Esophagus (tissue), 2 donors: ENCODE measurements around the gene SLC6A3. TPM values are rescaled to one million over a fixed set of nuclear protein-coding genes. Genes with fewer than 3 reads are reported as not detected.
"Not testable (repeated sequence)": the region's sequence is repeated elsewhere in the genome, so short reads cannot be mapped to it uniquely, and the experiment has no call there.

Experiments used
- H3K27ac ChIP-seq, 2 donors: one replicate each; pipeline ENCODE4 v1.5.1; 2013; ENCODE audit warnings: low read depth in 2 of 2, mild to moderate bottlenecking in 2 of 2, inconsistent platforms in 1 of 2, low read length in 1 of 2, moderate library complexity in 1 of 2
- H3K27me3 ChIP-seq, 2 donors: one replicate each; pipeline ENCODE4 v1.6.1; 2013; ENCODE audit warnings: low read length in 2 of 2, control low read depth in 1 of 2, mild to moderate bottlenecking in 1 of 2; ENCODE audit not compliant: insufficient read depth in 2 of 2, control insufficient read depth in 1 of 2
- H3K36me3 ChIP-seq, 2 donors: one replicate each; pipeline ENCODE4 v1.6.1; 2013; ENCODE audit warnings: low read length in 1 of 2; ENCODE audit not compliant: control insufficient read depth in 2 of 2, insufficient read depth in 2 of 2
- H3K4me1 ChIP-seq, 2 donors: one replicate each; pipeline ENCODE4 v1.6.1; 2013; ENCODE audit warnings: low read length in 1 of 2; ENCODE audit not compliant: control insufficient read depth in 2 of 2, insufficient read depth in 2 of 2
- H3K4me3 ChIP-seq, 2 donors: one replicate each; pipeline ENCODE4 v1.5.1; 2013; ENCODE audit warnings: low read length in 2 of 2, mild to moderate bottlenecking in 2 of 2, low read depth in 1 of 2, moderate library complexity in 1 of 2
- H3K9me3 ChIP-seq, 2 donors: one replicate each; pipeline ENCODE4 v1.6.1; 2013; ENCODE audit warnings: mild to moderate bottlenecking in 2 of 2, low read depth in 1 of 2, low read length in 1 of 2, moderate library complexity in 1 of 2; ENCODE audit not compliant: control insufficient read depth in 2 of 2, insufficient read depth in 1 of 2
- WGBS, 2 donors: extraction: QIAGEN DNeasy Blood & Tissue Kit; methylation state at CpG; one replicate each; pipeline ENCODE4 v1.1.7; 2013; 5-methylcytosine and 5-hydroxymethylcytosine counted together
- polyA plus RNA-seq, 2 donors: library from polyadenylated mRNA; stranded (reverse); fragments of 200-250 nt; gene quantifications; one replicate each; pipeline ENCODE4 v1.2.3, GENCODE V29; 2013
- donor health status: healthy with polysubstance abuse.
- donor health status: Bipolar disorder and iron deficiency.

The SLC6A3 gene
- polyA plus RNA-seq, 2 donors = 0.11 TPM; not detected in 1

DNA sequence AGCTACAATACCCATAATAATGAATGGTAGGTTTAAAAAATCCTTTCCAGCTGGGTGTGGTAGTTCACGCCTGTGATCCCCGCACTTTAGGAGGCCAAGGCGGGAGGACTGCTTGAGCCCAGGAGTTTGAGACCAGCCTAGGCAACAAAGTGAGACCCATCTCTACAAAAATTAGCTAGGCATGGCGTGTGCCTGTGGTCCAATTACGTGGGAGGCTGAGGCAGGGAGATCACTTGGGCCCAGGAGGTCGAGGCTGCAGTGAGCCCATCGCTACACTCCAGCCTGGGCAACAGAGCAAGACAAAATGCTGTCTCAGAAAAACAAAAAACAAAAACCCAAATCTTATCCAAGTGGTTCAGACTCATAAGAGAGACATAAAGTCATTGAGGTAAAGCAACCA lies 33.8 kb upstream of the SLC6A3 start:
- Histone ChIP-seq H3K36me3 (peaks cover 0 to 16% of the 10 kb centered on the region in 2 donors), H3K9me3 (no peaks in the 10 kb centered on the region), H3K4me1 (no peaks in the 10 kb centered on the region), H3K4me3 (no peak overlapping the region), H3K27me3 (no peaks in the 10 kb centered on the region), H3K27ac (no peak overlapping the region)
- 93 to 95% methylated on average over 7 of the region's 7 CpGs for WGBS, 2 donors

DNA sequence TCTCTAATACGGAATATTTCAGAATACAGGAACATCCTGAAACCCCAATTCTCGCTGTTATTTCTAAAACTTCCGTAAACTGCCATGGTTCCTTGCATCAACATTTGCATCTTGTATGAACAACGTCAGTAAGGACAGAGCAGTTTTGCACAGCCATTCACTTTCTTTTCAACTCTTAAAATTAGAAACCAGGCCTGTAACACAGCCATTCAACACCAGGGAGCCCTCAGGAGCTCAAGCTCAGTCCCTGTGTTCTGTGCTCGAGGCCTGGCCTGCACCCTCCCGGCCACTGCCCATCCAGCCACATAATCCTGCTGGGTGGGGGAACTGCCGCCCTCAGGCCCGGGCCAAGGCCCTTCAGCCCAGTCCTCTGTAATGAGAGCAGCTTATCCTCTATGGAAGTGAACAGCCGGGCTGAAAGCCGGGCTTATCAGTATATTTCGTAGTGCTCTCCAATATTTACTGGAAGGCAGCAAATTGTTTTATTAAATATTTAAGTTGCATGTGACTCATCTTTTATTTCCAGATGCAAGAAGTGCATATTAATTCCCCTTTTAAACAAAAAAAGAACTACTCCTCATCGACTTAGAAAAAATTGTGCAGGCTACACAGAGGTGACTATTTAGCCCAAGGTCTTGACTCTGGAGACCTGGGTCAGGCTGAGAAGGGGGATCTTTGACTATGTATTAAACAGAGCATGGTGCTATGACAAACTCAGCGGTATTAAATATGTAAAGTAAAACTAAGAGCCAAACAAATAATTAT lies 33.2 kb upstream of the SLC6A3 start:
- Histone ChIP-seq H3K4me3 (no peak overlapping the region), H3K4me1 (no peaks in the 10 kb centered on the region), H3K27ac (no peak overlapping the region), H3K27me3 (no peaks in the 10 kb centered on the region), H3K9me3 (no peaks in the 10 kb centered on the region), H3K36me3 (peaks cover 0 to 16% of the 10 kb centered on the region in 2 donors)
- 92 to 93% methylated on average over 13 of the region's 13 CpGs for WGBS, 2 donors

DNA sequence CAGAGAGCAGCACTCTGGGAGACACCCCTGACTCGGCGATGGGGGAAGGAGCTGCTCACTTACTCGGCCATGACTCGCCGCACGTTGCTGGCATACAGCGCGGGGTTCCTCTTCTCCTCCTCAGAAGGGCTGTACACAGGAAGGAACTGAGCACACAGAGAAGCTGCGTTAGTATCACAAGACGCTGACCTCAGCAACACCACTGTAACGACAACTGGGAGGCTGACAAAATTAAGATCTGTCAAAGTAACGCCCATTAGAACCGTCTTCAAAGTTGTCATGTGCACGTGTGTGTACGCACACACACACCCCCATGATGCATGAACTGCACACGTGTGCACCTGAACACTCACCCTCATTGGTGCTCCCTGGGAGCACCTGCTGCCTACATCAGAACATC lies 32.1 kb upstream of the SLC6A3 start:
- no peaks in the 10 kb centered on the region for H3K9me3 ChIP-seq
- WGBS, 2 donors = 88 to 91% methylated on average over 16 of the region's 16 CpGs
- H3K36me3 ChIP-seq = peaks cover 0 to 21% of the 10 kb centered on the region in 2 donors
- no peak overlapping the region for H3K27ac ChIP-seq
- no peak overlapping the region for H3K4me3 ChIP-seq
- no peaks in the 10 kb centered on the region for H3K27me3 ChIP-seq
- H3K4me1 ChIP-seq = no peaks in the 10 kb centered on the region

DNA sequence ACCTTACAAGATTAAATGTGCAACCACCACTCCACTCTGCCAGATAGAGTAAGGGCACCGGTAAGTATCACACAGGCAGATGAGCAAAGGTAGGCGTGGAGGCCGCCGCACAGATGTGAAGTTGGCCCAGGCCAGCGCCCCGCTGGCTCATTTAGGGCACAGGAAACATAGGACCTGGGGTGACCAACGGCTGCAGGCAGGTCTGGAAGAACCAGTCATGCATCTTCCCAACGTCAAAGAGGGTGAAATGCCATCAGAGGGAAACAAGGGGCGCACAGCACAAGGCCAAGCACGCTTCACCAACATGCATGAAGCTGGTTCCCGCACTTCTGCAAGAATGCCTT lies 31.7 kb upstream of the SLC6A3 start:
- no peaks in the 10 kb centered on the region for H3K4me1 ChIP-seq
- H3K9me3 ChIP-seq = no peaks in the 10 kb centered on the region
- WGBS, 2 donors = 86 to 88% methylated on average over 11 of the region's 11 CpGs
- H3K36me3 ChIP-seq = peaks cover 0 to 21% of the 10 kb centered on the region in 2 donors
- no peaks in the 10 kb centered on the region for H3K27me3 ChIP-seq
- no peak overlapping the region for H3K27ac ChIP-seq
- H3K4me3 ChIP-seq = no peak overlapping the region

DNA sequence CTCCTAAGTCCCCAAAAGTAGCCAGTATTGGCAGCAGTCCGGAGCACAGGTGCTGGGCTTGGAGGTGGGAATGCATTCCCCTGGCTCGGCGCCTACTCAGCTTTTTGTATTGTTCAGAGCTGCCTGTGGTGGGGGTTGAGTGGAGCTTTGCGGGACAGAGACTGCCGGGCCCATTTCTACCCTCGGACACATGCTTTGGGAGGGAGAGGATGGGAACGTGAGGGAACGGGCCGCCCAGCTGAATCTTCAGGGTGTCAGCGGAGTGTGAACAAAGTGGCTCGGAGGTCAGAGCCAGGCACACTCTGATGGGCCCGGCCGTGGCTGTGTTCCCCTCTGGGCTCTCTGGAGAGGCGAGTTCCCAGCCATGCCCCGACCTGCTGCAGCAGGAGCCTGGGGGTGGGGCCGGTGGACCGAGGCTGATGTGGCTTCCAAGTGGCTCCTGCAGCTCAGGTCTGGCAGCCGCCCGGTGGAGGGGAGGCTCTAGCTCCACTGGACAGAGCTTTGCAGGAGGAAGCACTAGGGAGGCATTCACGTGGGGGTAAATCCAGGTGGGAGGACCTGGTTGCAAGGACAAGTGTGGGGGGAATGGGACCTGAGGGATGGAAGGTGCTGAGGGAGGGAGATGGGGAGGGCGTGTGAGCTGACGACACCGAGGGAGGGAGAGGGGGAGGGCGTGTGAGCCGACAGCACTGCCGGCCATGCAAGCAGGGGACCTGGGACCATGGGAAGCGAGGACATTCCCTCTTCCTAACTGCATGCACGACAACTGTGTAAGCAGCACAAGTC lies 31.1 kb upstream of the SLC6A3 start:
- no peak overlapping the region for H3K27ac ChIP-seq
- H3K9me3 ChIP-seq = no peaks in the 10 kb centered on the region
- no peaks in the 10 kb centered on the region for H3K4me1 ChIP-seq
- peaks cover 0 to 21% of the 10 kb centered on the region in 2 donors for H3K36me3 ChIP-seq
- no peaks in the 10 kb centered on the region for H3K27me3 ChIP-seq
- WGBS, 2 donors = 77 to 81% methylated on average over 28 of the region's 28 CpGs
- H3K4me3 ChIP-seq = no peak overlapping the region

DNA sequence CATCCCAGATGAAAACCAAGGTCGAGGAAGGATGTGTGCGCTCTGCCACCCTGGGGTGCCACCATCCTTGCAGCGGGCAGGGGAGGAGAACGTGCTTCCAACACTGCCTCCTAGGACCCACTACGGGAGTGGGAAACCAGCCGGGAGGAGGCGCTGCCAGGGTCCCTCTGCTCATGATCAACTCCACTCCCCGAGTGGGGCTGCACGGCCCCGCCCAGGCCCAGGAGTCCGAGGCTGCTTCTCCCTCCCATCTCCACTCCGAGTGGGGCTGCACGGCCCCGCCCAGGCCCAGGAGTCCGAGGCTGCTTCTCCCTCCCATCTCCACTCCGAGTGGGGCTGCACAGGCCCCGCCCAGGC lies 30.3 kb upstream of the SLC6A3 start:
- WGBS, 2 donors = 91 to 93% methylated on average over 17 of the region's 17 CpGs
- H3K27me3 ChIP-seq, H3K4me3 ChIP-seq, H3K9me3 ChIP-seq, H3K27ac ChIP-seq, H3K4me1 ChIP-seq: not testable (repeated sequence)
- peaks cover 0 to 21% of the 10 kb centered on the region in 2 donors for H3K36me3 ChIP-seq

DNA sequence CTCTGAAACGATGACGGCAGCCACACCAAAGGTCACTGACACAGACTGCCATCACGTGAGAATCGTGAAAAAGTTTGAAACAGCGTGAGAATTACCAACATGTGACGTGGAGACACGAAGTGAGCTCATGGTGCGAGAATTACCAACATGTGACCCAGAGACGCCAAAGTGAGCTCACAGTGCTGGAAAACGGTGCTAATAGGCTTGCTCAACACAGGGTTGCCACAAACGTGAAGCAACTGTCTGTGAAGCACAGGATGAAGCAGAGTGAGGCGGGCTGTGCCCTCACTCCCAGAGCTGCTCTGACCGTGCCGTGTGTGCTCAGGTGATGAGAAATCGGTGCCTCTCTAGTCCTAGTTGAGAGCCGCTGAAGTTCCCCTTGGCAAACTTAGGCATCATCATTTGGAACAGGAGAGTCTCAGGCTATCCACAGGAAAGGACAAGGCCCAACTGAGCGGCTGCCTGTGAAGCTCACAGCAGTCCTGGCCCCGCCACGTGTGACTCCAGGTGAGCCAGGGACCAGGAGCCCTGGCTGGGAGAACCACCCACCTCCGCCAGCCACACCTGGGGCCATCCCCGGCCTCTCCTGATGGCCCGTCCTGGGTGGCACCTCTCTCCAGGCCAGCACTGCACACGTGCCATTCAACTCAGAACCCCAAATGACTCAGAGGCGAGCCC lies 29.8 kb upstream of the SLC6A3 start:
- Histone ChIP-seq H3K9me3 (no peaks in the 10 kb centered on the region), H3K4me1 (no peaks in the 10 kb centered on the region), H3K27ac (no peak overlapping the region), H3K27me3 (no peaks in the 10 kb centered on the region), H3K36me3 (peaks cover 0 to 21% of the 10 kb centered on the region in 2 donors), H3K4me3 (no peak overlapping the region)
- 91 to 93% methylated on average over 24 of the region's 24 CpGs for WGBS, 2 donors

DNA sequence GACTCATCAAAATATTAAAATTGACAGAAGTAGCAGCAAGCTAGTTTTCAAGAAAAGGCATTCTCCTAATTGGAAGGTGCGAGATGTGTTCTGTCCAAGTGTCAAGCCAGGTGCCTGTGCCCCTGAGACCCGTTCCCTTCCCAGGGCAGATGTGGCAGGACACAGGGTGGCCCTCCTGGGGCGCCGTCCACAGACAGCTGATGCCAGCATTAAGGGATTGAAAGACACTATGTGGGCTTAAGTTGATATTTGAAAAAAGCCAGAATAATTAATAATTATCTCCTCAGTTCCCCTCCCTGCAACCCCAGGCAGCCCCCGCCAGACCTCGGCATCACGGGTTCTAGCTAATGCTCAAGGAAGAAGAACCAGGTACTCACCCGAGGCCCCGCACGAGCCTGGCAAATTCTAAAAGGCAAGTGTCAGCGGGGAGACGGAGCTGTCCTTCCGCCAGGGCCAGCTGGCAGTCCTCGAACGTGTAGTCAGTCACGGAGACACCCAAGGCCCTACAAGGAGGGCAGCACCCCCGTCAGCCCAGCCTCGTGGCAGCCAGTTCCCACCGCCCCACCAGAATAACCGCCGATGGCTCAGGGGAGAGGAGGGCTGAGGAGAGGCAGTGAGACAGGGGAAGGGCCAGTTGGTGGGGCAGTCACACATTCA lies 29.1 kb upstream of the SLC6A3 start:
- Histone ChIP-seq H3K27me3 (no peaks in the 10 kb centered on the region), H3K36me3 (peaks cover 0 to 21% of the 10 kb centered on the region in 2 donors), H3K4me3 (no peak overlapping the region), H3K9me3 (no peaks in the 10 kb centered on the region), H3K27ac (no peak overlapping the region), H3K4me1 (no peaks in the 10 kb centered on the region)
- 91 to 92% methylated on average over 21 of the region's 21 CpGs for WGBS, 2 donors

DNA sequence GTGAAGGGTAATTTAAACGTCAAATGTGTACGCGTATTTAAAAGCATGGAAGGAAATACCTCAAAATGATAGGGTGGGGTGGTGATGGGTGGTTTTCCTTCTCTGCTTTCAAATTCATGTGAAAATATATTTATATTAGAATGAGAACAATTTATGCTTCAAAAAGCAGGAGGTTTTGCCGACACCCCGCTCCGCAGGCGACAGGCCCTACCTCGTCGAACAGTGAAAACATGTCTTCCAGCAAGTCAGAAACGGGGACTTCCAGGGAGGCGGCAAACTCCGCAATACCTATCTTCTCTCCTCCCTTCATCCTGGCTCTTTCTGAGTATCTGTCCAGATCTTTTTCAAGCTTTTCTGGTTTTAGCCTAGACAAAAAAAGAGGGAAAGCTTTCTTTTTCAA lies 28.5 kb upstream of the SLC6A3 start:
- Histone ChIP-seq H3K4me1 (no peaks in the 10 kb centered on the region), H3K27ac (no peak overlapping the region), H3K9me3 (no peaks in the 10 kb centered on the region), H3K27me3 (no peaks in the 10 kb centered on the region), H3K36me3 (peaks cover 0 to 21% of the 10 kb centered on the region in 2 donors), H3K4me3 (no peak overlapping the region)
- WGBS, 2 donors = 93 to 95% methylated on average over 12 of the region's 12 CpGs
